IPS DF 4.7 (cell line): ENCODE results near the gene SIT1.

Experiments used
- DNase-seq: peaks from one replicate; pipeline ENCODE4 v3.0.0-alpha.2; 2013; ENCODE audit warnings: low spot score; ENCODE audit errors: extremely low read depth

Gene SIT1

DNA sequence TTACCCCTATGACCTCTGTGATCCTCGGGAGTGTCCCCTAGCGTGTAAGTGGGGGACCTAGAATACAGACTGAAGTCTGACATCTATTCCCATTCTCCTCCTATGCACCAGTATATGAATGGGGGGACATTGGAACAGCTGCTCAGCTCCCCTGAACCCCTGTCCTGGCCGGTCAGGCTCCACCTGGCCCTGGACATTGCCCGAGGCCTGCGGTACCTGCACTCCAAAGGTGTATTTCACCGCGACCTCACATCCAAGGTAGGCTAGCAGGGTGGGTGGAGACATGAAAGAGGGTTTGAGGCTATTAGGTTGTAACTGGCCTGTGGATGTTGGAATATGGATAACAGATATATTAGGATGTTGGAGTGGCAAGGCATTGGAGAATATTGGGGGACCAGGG is 44.0 kb downstream of the SIT1 start:
- no peak for DNase-seq

- DNase-seq: no peak
Observed at GRCh38 chr9:35606138-35606504, 44.6 kb downstream of the SIT1 start.

- DNase-seq: no peak
Observed at GRCh38 chr9:35605351-35606137, 45.2 kb downstream of the SIT1 start.

DNA sequence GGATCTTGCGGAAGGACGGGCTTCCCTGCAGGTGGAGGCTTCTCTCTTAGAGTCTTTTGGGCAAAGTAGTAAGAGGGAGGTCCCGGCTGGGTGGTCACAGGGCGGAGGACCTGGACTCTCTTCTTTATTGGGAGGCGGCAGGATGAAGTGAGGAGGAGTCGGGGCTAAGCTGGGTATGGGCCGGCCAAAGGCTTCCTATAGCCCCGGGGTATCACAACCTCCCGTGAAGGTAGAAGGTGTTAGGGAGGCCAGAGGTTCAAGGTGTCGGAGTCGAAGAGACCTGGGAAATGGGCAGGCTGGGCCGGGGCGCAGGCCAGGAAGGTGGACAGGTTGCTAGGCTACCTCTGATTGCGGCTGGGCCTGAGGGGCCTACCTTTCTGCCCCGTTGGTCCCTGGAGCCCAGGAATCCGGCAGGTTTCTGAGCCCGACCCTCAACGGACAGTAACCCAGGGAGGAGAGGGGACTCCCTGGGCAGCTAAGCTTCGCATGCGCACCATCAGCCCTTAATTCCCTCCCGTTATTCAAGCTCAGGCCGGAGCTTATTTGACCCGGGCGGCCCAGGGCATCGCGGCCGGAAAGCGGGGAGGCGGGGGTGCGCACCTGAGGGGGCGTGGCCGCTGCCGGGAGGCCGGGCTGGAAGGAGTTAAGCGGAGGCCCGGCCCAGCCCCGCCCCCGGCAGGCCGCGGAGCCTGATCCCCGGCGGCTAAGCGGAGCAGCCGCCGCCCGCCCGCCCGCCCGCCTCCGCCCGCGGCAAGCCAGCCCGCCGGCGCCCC is 46.0 kb downstream of the SIT1 start, which contains the start of gene TESK1:
TSS of gene TESK1 (plus strand) at position 685 of the 773 bp plus-strand sequence. CDS start 358 bp downstream, outside the sequence.
- DNase-seq: no peak

DNA sequence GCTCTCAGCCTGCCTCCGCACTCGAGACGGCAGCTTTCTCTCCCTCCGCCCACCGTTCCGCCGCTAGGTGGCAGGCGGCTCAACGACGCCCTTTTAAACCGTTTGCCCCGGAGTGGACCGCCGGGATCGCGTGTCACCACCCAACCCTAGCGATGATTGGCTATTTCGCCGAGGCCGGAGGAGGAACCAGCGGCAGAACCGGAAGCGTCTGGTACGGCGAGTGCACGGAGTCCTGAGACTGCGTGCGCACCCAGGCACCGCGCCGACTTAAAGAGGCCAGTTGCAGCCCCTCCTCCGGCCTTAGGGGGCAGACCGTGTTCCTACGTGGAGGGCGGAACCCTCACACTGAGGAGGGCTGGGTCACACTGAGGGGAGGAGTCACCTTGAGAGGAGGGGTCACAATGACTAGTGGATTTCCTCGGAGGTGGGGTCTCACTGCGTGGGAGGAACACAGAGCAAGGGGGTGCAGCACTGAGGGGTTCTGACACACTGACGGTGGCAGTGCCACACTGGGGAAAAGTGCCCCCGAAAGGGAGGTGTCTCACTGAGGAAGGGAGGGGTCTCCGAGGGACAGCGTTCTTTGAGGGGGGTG is 46.6 kb downstream of the SIT1 start:
- DNase-seq: peak; percentile 94

GRCh38 chr9:35603506-35603985 is 47.2 kb downstream of the SIT1 start:
- no peak for DNase-seq

DNA sequence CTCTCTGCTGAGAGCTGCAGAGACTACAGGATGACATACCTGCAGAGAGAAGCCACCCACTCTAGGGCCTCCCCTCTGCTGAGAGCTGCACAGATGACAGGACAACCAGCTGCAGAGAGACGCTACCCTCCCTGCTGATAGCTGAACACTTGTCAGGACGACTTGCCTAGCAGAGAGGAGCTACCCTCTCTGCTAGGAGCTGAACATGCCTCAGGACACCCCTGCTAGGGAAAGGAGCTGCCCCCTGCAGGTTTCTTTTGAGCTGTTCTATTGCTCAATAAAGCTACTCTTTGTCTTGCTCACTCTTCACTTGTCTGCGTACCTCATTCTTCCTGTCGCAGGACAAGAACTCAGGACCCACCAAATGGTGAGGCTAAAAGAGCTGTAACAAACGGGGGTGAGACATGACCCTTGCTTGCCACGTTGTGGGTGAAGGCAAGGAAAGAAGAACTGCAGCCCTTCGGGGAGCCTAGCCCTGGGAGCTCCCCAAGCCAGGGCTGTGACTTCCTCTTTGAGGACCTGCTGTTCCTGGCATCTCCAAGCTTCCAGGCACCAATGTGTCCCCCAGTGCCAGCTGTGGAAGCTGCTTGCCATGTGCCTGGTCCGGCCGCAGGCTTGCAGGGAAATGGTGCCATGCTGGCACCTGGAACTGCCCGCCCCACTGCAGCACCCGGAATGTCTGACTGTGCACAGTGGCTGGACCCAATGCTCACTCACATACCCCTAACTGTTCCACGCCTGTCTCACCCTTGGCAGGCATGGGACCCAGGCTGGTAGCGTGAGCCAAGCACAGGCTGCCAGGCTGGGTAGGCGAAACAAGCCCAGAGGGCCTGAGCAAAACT is 50.7 kb downstream of the SIT1 start:
- no peak for DNase-seq
